ENCODE measurements around the gene TRAPPC2L.

The TRAPPC2L gene

GRCh38 chr16:88871730-88872416 is 14.9 kb downstream of the TRAPPC2L start:
- Histone ChIP-seq H3K27me3 (peaks cover 0 to 56% of the 10 kb centered on the region in 2 donors), H3K4me3 (no peak overlapping the region), H3K36me3 (peaks cover 0 to 4% (median 0%) of the 10 kb centered on the region in 3 donors), H3K4me1 (no peaks in the 10 kb centered on the region), H3K9me3 (no peaks in the 10 kb centered on the region), H3K27ac (no peak overlapping the region)
- intact Hi-C loops (cut with DNase I; ENCODE audit: low total_unique reads), result no loop called here
- no peak for TF ChIP-seq CTCF (IDR thresholded peaks at IDR 0.05)
- DNase-seq, result no peak

- intact Hi-C loops (cut with DNase I; ENCODE audit: low total_unique reads), result no loop called here
- TF ChIP-seq CTCF (IDR thresholded peaks at IDR 0.05), result no peak
- no peak overlapping the region for H3K4me3 ChIP-seq
Observed at GRCh38 chr16:88872650-88873331, 15.9 kb downstream of the TRAPPC2L start.

GRCh38 chr16:88874938-88875599 is 18.1 kb downstream of the TRAPPC2L start:
- no peak for TF ChIP-seq CTCF (IDR thresholded peaks at IDR 0.05)
- no peaks in the 10 kb centered on the region for H3K9me3 ChIP-seq
- DNase-seq, result no peak
- peaks cover 0 to 4% (median 0%) of the 10 kb centered on the region in 3 donors for H3K36me3 ChIP-seq
- peaks cover 0 to 58% of the 10 kb centered on the region in 2 donors for H3K27me3 ChIP-seq
- no peak overlapping the region for H3K27ac ChIP-seq
- H3K4me3 ChIP-seq, result no peak overlapping the region
- intact Hi-C loops (cut with DNase I; ENCODE audit: low total_unique reads), result no loop called here
- no peaks in the 10 kb centered on the region for H3K4me1 ChIP-seq

More at GRCh38 chr16:88872650-88873331, 15.9 kb downstream of the TRAPPC2L start:
- no peaks in the 10 kb centered on the region for H3K4me1 ChIP-seq
- peaks cover 0 to 57% of the 10 kb centered on the region in 2 donors for H3K27me3 ChIP-seq
- DNase-seq, result no peak
- no peak overlapping the region for H3K27ac ChIP-seq
- peaks cover 0 to 4% (median 0%) of the 10 kb centered on the region in 3 donors for H3K36me3 ChIP-seq
- no peaks in the 10 kb centered on the region for H3K9me3 ChIP-seq

GRCh38 chr16:88875703-88876234 is 18.8 kb downstream of the TRAPPC2L start:
- no peak overlapping the region for H3K27ac ChIP-seq
- no peak for DNase-seq
- intact Hi-C loops (cut with DNase I; ENCODE audit: low total_unique reads), result no loop called here
- no peak overlapping the region for H3K4me3 ChIP-seq
- peaks cover 0 to 4% (median 0%) of the 10 kb centered on the region in 3 donors for H3K36me3 ChIP-seq
- H3K4me1 ChIP-seq, result no peaks in the 10 kb centered on the region
- H3K9me3 ChIP-seq, result no peaks in the 10 kb centered on the region
- no peak for TF ChIP-seq CTCF (IDR thresholded peaks at IDR 0.05)
- H3K27me3 ChIP-seq, result peaks cover 0 to 58% of the 10 kb centered on the region in 2 donors

- Histone ChIP-seq H3K4me1 (peaks cover 0 to 10% (median 0%) of the 10 kb centered on the region in 4 donors), H3K27me3 (peaks cover 0 to 58% of the 10 kb centered on the region in 2 donors), H3K9me3 (no peaks in the 10 kb centered on the region), H3K36me3 (peaks cover 0 to 4% (median 0%) of the 10 kb centered on the region in 3 donors), H3K4me3 (no peak overlapping the region), H3K27ac (no peak overlapping the region)
- DNase-seq, result no peak
- no peak for TF ChIP-seq CTCF (IDR thresholded peaks at IDR 0.05)
- intact Hi-C loops (cut with DNase I; ENCODE audit: low total_unique reads), result no loop called here
Observed at GRCh38 chr16:88876942-88877526, 20.1 kb downstream of the TRAPPC2L start.
